ENCODE measurements around the gene PTCSC3. TPM values are rescaled to one million over a fixed set of nuclear protein-coding genes. Genes with fewer than 3 reads are reported as not detected.

Gene PTCSC3
- not detected for total RNA-seq

- ATAC-seq (peak; percentile 24), DNase-seq (ENCODE audit: low spot score) (no peak)
- intact Hi-C loops (cut with DNase I): no loop called here
These were observed at the start of gene PTCSC3 for GRCh38 chr14:36176524-36176923. PTCSC3 (minus strand) TSS chr14:36176722.

GRCh38 chr14:36226164-36226563 lies 49.6 kb upstream of the PTCSC3 start:
- intact Hi-C loops (cut with DNase I): no loop called here
- DNase-seq (ENCODE audit: low spot score) (no peak), ATAC-seq (no peak)

GRCh38 chr14:36224176-36224575 lies 47.7 kb upstream of the PTCSC3 start:
- intact Hi-C loops (cut with DNase I): no loop called here
- DNase-seq (ENCODE audit: low spot score) (no peak), ATAC-seq (no peak)

- intact Hi-C loops (cut with DNase I): no loop called here
- DNase-seq (ENCODE audit: low spot score): no peak
- ATAC-seq: no peak
These were observed 47.0 kb upstream of the PTCSC3 start for GRCh38 chr14:36223558-36223957.

GRCh38 chr14:36222952-36223468 lies 46.5 kb upstream of the PTCSC3 start:
- no peak for DNase-seq (ENCODE audit: low spot score)
- intact Hi-C loops (cut with DNase I): no loop called here
- no peak for ATAC-seq

- intact Hi-C loops (cut with DNase I): no loop called here
- DNase-seq (ENCODE audit: low spot score) (no peak), ATAC-seq (no peak)
These were observed 45.8 kb upstream of the PTCSC3 start for GRCh38 chr14:36222337-36222736.

- intact Hi-C loops (cut with DNase I): no loop called here
- ATAC-seq (no peak), DNase-seq (ENCODE audit: low spot score) (no peak)
These were observed 44.6 kb upstream of the PTCSC3 start for GRCh38 chr14:36221112-36221511.

GRCh38 chr14:36217732-36218131 lies 41.2 kb upstream of the PTCSC3 start:
- intact Hi-C loops (cut with DNase I): no loop called here
- DNase-seq (ENCODE audit: low spot score): no peak
- ATAC-seq: no peak

GRCh38 chr14:36217027-36217426 lies 40.5 kb upstream of the PTCSC3 start:
- DNase-seq (ENCODE audit: low spot score) (no peak), ATAC-seq (no peak)
- intact Hi-C loops (cut with DNase I): no loop called here

GRCh38 chr14:36215217-36215598 lies 38.7 kb upstream of the PTCSC3 start:
- no peak for ATAC-seq
- intact Hi-C loops (cut with DNase I): no loop called here
- DNase-seq (ENCODE audit: low spot score): no peak

GRCh38 chr14:36214476-36215216 lies 38.1 kb upstream of the PTCSC3 start:
- intact Hi-C loops (cut with DNase I): no loop called here
- no peak for DNase-seq (ENCODE audit: low spot score)
- ATAC-seq: no peak

- intact Hi-C loops (cut with DNase I): loop anchor here (1.0 kb wide), 1 partner anchor 12 kb away; no protein-coding TSS in a partner anchor
- ATAC-seq (no peak), DNase-seq (ENCODE audit: low spot score) (no peak)
These were observed 36.5 kb upstream of the PTCSC3 start for GRCh38 chr14:36212987-36213386.

- ATAC-seq (no peak), DNase-seq (ENCODE audit: low spot score) (no peak)
- intact Hi-C loops (cut with DNase I): no loop called here
These were observed 36.1 kb upstream of the PTCSC3 start for GRCh38 chr14:36212577-36212976.

- no peak for DNase-seq (ENCODE audit: low spot score)
- no peak for ATAC-seq
- intact Hi-C loops (cut with DNase I): no loop called here
These were observed 32.3 kb upstream of the PTCSC3 start for GRCh38 chr14:36208690-36209278.

GRCh38 chr14:36207500-36207899 lies 31.0 kb upstream of the PTCSC3 start:
- intact Hi-C loops (cut with DNase I): no loop called here
- no peak for ATAC-seq

GRCh38 chr14:36204461-36205073 lies 28.0 kb upstream of the PTCSC3 start:
- ATAC-seq (no peak), DNase-seq (ENCODE audit: low spot score) (no peak)
- intact Hi-C loops (cut with DNase I): no loop called here

More at GRCh38 chr14:36207500-36207899, 31.0 kb upstream of the PTCSC3 start:
- DNase-seq (ENCODE audit: low spot score): no peak

GRCh38 chr14:36198378-36198777 lies 21.9 kb upstream of the PTCSC3 start:
- no peak for ATAC-seq
- no peak for DNase-seq (ENCODE audit: low spot score)
- intact Hi-C loops (cut with DNase I): no loop called here

GRCh38 chr14:36194663-36195062 lies 18.1 kb upstream of the PTCSC3 start:
- intact Hi-C loops (cut with DNase I): no loop called here
- ATAC-seq (no peak), DNase-seq (ENCODE audit: low spot score) (no peak)

GRCh38 chr14:36192530-36192929 lies 16.0 kb upstream of the PTCSC3 start:
- DNase-seq (ENCODE audit: low spot score) (no peak), ATAC-seq (no peak)
- intact Hi-C loops (cut with DNase I): no loop called here

GRCh38 chr14:36183402-36183801 lies 6.9 kb upstream of the PTCSC3 start:
- intact Hi-C loops (cut with DNase I): no loop called here
- DNase-seq (ENCODE audit: low spot score) (no peak), ATAC-seq (no peak)

All from sciatic nerve (tissue), 2 donors.